Activated CD4-positive, alpha-beta T cell treated with anti-CD3 and anti-CD28 coated beads for 1 hour (primary cell): ENCODE measurements around the gene PIM3.

Experiments
- DNase-seq: peaks from one replicate; pipeline ENCODE4 v3.0.0-alpha.2; 2020

Gene PIM3

DNA sequence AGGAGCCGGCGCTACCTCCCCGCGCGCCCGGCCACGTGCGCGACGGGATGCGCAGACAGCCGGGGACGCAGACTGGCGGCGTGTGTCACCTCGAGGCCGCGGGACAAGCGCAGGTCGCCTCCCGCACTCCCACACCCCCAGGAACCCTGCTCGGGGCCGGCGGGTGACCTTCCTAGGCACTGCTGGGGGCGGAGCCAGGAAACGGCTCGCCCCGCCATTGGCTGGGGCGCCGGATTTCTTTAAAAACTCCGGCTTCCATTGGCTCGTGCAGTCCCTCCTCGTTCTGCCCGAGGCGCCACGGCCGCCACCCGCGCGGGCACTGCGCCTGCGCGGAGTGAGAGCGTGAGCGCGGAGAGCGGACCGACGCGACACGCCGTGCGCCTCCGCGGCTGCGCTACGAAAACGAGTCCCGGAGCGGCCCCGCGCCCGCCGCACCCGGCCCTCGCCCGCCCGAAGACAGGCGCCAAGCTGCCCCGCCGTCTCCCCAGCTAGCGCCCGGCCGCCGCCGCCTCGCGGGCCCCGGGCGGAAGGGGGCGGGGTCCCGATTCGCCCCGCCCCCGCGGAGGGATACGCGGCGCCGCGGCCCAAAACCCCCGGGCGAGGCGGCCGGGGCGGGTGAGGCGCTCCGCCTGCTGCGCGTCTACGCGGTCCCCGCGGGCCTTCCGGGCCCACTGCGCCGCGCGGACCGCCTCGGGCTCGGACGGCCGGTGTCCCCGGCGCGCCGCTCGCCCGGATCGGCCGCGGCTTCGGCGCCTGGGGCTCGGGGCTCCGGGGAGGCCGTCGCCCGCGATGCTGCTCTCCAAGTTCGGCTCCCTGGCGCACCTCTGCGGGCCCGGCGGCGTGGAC is at the start of gene PIM3:
PIM3 (plus strand) TSS at position 614 of the 846 bp plus-strand sequence; CDS start at position 790, 176 bp downstream.
- DNase-seq: peak; percentile 88

DNA sequence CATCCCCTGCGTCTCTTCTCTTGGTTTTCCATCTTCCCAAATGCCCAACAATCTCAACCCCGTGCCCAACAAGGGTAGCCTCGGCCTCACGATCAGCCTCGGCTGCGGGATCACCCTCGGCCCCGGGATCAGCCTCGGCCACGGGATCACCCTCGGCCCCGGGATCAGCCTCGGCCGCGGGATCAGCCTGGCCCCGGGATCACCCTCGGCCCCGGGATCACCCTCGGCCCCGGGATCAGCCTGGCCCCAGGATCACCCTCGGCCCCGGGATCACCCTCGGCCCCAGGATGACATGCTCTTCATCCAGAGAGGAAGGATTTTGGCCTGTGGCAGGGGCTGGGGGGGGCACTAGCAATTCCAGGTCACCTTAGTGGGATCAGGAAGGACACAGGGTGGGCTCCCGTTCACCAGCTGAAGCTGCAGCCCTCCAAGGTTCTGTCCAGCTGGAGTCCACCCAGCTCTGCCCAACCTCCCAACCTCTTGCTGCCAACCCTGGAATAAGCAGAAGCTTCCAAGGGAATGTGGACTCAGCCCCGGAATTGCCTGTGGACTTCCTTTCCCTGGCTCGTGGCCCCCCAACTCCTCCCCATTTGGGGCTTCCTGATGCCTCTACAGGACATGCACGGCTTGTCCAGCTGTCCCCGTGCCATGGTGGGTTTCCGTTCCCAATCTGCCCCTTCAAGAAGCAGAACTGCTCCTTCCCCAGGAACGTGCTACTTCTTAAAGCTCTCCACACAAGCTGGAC is 48.5 kb upstream of the PIM3 start:
- no peak for DNase-seq

DNA sequence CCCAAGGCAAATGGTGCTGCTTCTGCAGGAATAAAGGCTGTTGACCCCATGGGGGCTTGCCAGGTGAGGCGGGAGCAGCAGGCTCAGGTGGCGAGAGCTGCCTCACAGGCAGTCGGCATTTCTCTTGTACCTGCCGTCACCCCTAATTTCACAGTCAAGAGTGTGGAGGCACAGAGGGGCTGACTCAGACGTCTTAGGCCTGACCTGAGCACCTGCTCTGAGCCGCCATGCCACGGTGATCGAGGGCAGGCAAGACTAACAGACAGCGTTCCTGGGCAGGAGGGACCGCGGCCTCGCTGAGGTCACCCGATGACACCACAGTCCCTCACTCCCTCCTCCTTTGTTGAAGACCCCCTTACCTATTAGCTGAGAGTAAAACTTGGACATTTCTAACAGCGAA is 47.5 kb upstream of the PIM3 start:
- no peak for DNase-seq

GRCh38 chr22:49913446-49913845 is 47.1 kb upstream of the PIM3 start:
- no peak for DNase-seq

- no peak for DNase-seq
These were observed 46.3 kb upstream of the PIM3 start for GRCh38 chr22:49914256-49914655.

GRCh38 chr22:49915610-49916009 is 45.0 kb upstream of the PIM3 start:
- no peak for DNase-seq

- DNase-seq: no peak
These were observed 43.7 kb upstream of the PIM3 start for GRCh38 chr22:49916831-49917230.

GRCh38 chr22:49917974-49918910 is 42.3 kb upstream of the PIM3 start, which contains the start of the genes ALG12 and CRELD2:
ALG12 (minus strand) TSS chr22:49918438; CDS start chr22:49913765, 4,673 bp downstream.
CRELD2 (plus strand) TSS chr22:49918634; CDS start chr22:49918770, 136 bp downstream.
- peak; percentile 96 for DNase-seq

DNA sequence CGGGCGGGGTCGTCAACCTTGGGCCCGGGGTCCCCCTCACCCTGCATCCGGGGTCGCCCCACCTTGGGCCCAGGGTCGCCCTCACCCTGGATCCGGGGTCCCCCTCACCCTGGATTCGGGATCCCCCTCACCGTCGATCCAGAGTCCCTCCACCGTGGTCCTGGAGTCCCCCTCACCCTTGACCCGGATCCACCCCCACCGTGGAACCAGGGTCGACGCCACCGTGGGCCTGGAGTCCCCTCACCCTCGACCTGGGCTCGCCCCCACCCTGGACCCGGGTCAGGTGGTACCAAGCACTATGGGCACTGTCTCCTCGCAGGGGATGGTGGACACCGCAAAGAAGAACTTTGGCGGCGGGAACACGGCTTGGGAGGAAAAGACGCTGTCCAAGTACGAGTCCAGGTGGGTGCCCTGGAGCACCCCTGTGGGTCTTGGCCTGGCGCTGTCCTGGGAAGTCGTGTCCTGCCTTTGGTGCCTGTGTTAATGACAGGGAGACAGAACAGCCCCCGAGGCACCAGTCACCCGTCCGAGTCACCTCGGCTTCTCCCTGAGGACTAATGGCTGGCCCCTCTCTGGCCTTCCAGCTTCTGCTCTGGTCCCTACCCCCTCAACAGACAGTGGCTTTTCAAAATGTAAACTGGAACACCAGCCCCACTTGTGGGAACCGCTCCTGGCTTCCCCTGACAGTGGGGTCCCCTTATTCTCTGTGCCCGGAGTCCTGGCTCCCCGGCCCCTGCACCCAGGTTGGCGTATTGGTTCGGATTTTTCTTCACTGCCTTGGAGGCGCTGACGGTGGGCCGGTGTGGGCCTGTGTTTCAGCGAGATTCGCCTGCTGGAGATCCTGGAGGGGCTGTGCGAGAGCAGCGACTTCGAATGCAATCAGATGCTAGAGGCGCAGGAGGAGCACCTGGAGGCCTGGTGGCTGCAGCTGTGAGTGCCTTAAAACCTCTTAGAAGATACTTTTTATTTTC is 41.4 kb upstream of the PIM3 start:
- no peak for DNase-seq

DNA sequence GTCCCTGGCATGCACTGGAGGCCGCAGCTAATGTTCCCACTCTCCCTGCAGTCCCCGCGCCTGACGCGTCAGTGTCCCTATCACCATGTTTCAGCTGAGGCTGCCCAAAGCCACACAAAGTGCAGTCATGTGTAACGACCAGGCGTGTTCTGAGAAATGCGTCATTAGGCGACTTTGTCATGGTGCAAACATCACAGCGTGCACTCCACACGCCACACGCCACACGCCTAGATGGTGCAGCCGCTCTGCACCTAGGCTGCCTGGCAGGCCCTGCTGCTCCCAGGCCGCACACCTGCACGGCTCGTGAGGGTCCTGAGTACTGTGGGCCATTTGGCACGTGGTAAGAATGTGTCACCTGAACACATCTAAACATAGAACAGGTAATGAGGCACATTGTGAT is 39.7 kb upstream of the PIM3 start:
- no peak for DNase-seq

- no peak for DNase-seq
These were observed 38.9 kb upstream of the PIM3 start for GRCh38 chr22:49921508-49922278.

DNA sequence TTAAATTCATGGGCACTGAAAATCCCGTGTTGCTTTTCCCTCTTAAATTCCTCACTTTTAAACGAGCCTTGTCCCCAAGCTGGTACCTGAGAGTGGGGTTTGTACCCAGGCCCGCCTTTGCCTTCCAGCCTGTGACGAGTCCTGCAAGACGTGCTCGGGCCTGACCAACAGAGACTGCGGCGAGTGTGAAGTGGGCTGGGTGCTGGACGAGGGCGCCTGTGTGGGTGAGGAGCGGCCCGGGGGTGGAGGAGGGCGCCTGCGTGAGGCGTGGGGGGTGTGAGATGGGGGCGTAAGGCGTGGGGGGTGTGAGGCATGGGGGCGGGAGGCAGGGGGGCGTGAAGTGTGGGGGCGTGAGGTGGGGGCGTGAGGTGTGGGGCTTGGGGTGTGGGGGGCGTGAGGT is 38.1 kb upstream of the PIM3 start:
- no peak for DNase-seq

DNA sequence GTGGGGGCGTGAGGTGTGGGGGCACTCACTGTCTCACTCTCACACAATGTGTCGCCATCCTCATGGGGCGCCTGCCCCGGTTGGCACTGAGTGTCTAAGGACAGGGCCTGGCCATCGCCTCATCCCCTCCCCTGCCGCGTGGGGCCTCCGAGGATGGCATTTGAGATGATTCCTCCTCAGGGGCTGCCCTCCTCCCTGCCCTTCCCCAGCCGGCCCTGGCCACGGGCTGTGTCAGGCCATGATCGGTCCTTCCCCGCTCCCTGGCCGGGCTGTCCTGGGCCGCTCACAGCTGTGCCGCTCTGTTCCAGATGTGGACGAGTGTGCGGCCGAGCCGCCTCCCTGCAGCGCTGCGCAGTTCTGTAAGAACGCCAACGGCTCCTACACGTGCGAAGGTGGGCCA is 37.6 kb upstream of the PIM3 start:
- DNase-seq: no peak

- DNase-seq: no peak
These were observed 37.1 kb upstream of the PIM3 start for GRCh38 chr22:49923445-49923844.

DNA sequence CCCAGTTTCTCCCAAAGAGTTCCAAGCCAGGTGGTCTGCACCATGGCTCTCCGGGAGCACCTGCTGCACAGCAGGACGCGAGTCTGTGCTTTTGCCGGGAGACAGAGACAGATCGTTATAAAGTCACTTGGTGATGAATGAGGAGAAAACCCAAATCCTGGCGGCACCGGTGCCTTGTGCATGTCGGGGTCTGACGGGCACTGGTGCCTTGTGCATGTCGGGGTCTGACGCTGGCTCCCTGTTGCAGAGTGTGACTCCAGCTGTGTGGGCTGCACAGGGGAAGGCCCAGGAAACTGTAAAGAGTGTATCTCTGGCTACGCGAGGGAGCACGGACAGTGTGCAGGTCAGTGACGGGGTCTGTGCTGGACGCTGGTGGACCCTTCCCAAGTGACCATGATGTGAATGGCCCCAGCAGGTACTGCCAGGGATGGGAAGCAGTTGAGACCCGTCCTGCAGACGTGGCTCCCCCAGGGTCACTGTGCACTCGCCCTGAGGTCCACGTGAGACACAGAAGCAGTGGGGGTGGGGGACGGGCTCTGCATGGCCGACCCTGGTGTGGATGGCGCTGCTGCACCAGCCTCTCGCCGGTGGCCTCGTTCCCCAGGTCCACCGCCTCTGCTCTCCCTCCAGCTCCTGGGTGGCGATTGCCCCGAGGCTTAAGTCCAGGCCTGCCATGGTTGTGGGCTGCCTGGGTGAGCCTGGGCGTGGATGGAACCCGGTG is 36.3 kb upstream of the PIM3 start:
- no peak for DNase-seq

GRCh38 chr22:49925525-49926128 is 34.9 kb upstream of the PIM3 start:
- peak; percentile 58 for DNase-seq

GRCh38 chr22:49926916-49927315 is 33.7 kb upstream of the PIM3 start:
- DNase-seq: no peak

DNA sequence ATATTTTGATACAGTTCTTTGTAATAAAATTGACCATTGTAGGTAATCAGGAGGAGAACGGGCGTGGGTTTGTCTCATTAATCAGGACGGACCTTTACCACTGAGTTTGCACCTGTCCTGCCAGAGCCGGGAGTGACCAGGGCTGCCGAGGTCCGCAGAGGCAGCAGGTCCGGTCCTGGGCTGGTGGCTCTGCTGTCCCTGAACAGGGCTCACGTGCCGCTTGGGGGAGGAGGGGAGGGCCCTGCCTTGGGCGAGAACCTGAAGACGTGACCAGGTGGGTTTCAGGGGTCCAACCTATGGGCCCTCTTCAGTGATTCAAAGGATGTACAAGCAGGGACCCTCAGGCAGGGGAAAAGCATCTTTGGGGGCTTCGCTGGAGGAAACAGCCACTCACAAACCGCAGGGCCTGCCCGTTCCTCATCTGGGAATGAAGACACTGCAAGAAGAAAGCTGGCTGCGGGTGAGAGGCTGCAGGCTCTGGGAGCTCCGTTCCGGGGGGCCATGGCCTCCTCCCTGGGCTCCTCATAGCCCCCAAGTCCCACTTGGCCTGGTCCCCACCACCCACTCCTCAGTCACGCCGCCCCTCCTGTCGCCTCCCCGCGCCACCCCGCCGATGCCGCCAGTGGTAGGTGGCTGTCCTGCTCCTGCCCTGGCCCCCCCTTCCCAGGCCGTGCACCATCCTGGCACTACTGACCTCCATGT is 32.9 kb upstream of the PIM3 start:
- DNase-seq: no peak

GRCh38 chr22:49928185-49928495 is 32.4 kb upstream of the PIM3 start:
- DNase-seq: no peak
